GM21717 (cell line): ENCODE data around the gene ADGRF3.
A peak's percentile ranks its signal among the peaks of the same experiment; 100 is the strongest.
"Not testable (repeated sequence)": the region's sequence is repeated elsewhere in the genome, so short reads cannot be mapped to it uniquely, and the experiment has no call there.

Experiments used
- ATAC-seq: cut with Tn5 transposase; IDR thresholded peaks from one replicate; pipeline ENCODE4 v1.9.1; 2021; ENCODE audit warnings: mild to moderate bottlenecking, moderate library complexity; ENCODE audit not compliant: unreplicated experiment

Gene ADGRF3

DNA sequence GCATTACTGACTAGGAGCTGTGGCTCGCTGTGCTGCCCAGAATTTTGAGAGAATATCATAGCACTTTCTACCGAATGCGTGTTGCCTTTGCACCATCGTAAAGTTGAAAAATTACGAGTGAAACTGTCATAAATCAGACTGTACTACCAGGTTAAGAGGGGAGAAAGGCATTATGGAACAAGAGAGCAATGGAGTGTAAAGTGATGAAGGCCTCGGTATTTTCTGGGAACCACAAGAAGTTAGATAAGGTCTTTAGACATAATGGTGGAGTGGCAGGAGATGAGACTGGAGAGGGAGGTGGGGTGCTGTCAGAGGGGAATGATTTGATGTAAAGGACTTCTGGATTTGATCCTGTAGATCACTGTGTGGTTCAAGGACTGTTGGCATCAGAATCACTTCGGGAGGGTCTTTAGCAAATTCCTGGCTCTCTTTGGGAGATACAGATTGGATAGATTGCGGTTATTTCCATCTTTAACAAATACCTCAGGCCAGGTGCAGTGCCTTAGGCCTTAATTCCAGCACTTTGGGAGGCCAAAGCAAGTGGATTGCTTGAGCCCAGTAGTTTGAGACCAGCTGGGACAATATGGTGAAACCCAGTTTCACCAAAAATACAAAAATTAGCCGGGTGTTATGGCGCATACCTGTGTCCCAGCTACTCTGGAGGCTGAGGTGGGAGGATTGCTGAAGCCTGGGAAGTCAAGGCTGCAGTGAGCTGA, 4.9 kb upstream of the ADGRF3 start:
- ATAC-seq = no peak

DNA sequence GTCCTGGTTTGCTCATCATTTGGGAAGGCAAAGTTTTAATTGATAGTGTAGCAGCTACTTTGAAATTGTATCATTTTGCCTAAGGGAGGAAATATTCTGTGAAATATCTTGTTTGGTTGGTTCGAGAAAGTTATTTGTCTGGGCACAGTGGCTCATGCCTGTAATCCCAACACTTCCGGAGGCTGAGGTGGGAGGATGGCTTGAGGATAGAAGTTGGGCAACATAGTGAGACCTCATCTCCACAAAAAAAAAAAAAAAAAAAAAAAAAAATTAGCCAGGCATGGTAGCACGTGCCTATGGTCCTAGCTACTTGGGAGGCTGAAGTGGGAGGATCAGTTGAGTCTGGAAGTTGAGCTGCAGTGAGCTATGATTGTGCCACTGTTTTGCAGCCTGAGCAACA, 3.1 kb upstream of the ADGRF3 start:
- ATAC-seq = no peak

DNA sequence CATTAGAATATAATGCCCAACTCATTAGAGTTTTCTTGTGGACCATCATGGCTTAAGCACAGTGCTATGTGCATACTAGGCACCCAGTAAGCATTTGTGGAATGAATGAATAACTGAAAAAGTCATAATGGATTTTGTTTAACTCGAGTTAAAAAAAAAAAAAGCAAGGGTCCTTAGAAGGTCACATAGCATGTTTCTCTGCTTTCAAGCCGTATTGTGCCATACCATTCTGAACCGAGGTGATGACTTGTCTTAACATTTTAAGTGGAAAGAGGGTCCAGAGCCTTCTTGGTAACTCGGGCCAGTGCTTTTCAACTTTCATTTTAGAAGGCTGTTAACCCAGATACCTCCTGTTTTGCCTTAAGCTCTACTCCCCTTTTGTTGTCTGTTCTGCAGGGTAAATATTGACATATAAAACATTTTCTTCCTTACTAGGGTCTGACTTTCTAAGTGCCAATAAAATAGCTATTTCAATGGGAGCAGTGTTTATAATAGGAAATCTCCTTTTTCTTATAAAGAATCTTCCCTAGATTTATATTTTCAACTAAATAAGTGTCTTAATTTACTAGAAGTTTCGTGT, 787 bp upstream of the ADGRF3 start:
- ATAC-seq = no peak

DNA sequence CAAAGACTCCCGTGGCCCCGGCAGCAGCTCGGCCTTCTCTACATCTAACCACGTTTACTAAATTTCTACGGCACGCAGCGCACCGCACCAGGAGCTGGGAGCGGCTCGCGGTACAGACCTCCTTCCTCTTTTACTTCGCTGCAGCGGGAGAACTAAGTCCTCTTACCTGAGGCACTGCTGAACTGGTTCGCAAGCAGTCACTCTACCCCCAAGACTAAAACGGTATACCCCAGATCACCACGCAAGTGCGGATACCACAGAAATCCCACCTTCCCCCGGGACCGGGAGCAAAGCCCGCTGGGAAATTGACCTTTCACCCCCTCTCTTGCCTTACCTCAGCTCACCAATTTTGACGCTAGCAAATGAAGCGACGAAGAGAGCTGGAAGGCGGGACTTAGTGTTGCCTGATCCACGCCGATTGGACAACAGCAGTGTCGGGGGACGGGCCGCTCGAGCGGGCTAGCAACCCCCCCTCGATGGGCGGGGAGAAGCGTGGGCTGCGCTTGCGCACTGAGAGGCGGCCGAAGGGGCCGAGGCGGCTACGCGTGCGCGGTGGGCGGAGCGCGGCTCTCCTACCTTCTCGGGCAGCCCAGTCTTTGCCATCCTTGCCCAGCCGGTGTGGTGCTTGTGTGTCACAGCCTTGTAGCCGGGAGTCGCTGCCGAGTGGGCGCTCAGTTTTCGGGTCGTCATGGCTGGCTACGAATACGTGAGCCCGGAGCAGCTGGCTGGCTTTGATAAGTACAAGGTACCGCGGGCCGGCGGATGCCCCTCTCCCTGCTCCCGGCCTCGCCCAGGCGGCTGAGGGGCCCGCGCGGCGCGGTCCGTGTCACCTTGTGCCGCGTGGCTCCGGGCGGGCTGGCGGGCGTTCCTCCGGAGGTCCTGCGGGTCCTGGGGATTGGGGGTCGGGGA, 790 bp downstream of the ADGRF3 start, which contains the start of gene SELENOI:
TSS of gene SELENOI (plus strand) at position 599 of the 909 bp plus-strand sequence. CDS start at position 689, 90 bp downstream.
- peak; percentile 90 for ATAC-seq

DNA sequence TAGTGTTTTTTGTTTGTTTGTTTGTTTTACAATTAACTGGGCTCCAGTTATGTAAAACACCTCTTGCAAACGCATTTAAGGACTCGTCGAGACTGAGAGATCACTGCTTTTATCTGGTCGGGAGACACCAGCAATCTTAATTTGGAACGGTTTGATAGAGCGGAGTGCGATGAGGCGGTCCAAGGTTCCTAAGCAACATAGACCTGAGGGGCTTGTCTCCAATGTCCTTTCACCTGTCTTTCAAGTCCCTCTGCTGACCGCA, 1.4 kb downstream of the ADGRF3 start:
- no peak for ATAC-seq

DNA sequence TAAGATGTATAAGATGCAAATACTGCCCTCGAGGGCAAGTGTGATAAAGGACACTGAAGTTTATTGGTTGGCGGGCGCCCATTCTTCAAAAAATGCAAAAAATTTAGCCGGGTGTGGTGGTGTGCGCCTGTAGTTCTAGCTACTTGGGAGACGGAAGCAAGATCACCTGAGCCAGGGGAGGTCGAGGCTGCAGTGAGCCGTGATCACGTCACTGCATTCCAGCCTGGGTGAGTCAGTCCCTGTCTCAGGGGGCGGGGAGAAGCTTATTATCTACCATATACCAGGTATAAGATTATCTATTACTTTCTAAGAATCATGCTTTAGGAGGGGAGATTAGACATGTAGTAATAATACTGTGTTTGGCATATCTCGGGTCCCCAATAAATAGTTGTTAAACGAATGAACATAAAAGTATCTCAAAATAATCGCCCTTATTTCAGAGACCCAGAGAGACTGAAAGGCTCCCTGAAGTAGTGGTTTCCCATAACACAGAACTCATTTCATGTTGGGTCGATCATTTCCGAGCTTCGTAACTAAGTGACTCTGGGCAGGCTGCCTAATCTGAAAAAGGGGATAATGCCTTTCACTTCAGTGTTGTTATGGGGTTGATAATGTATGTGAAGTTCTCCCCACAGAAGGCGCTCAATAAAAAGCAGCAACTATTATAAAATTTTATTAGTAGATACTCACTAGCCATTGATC, 1.9 kb downstream of the ADGRF3 start:
- ATAC-seq = no peak

DNA sequence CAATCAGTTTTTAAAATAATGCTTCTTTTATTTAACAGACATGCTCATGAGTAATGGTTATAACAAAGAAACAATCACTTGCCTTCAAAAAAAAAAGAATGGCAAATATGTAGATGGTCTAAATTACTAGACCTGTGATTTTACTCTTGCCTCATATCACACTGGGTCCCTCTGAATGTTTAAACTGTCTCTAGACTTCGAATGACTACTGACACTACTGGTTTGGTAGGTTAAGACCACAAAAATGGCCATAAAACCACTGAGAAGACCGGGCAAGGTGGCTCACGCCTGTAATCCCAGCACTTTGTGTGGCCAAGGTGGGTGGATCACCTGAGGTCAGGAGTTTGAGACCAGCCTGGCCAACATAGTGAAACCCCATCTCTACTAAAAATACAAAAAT, 5.8 kb downstream of the ADGRF3 start:
- no peak for ATAC-seq

DNA sequence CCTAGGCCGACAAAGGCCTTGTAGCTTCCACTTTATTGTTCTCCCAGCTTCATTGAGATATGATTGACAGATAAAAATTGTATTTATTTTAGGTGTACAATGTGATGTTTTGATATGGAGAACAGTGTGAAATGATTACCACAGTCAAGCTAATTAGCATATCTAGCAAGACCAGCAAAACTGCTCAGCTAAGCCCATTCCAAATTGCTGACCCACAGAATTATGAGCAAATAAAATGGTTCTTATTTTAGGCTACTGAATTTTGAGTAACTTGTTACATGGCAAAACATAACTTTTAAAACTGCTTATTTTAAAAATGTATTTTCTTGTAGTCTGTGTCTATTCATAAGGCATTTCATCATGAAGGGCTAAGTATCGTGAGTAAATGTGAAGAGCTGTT, 9.3 kb downstream of the ADGRF3 start:
- no peak for ATAC-seq

DNA sequence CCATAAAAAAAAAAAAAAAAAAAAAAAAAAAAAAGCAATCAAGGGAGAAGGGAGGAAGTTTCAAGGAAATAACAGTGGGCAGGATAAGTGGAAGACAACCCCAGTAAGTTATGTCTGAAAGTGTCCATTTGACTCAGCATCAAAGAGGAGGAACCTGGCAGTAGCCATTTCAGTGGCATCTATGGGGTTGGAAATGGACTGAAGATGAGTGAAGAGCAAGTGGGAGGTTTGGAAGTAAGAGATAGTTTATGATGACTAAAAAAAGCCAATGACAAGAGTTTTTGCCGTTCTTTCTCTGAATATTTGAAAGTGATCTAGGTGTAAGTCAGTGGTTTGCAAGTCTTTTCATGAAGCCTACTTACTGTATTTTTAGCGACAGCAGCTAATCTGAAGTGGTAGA, 9.9 kb downstream of the ADGRF3 start:
- no peak for ATAC-seq

DNA sequence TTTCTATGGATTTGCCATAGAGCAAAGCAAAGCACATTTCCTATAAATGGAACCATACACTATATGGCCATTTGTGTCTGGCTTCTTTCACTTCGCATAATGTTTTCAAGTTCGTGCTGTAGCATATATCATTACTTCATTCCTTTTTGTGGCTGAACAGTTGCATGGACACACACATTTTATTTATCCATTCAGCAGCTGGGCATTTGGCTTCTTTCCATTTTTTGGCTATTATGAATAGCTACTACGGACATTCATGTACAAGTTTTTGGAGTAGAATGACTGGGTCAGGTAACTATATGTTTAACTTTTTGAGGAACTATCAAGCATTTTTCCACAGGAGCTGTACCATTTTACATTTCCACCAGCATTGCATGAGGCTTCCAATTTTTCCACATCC, 11.4 kb downstream of the ADGRF3 start:
- no peak for ATAC-seq

DNA sequence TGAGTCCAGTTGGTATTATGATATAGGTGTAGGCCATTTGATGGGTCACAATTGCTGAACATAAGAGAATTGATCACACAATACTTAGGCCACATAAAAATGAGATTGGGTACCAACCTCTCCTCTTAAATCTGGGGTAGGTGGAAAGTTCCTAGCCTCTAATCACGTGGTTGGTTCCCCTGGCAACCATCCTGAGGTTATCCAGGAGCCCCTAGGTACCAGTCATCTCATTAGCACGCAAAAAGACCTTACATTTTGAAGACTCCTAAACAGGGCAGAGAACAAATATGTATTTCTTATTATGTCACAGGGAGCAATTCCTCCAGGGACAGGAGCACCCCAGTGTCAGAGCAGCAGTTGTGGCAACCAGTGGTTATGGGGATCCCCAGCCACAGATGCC, 13.3 kb downstream of the ADGRF3 start:
- no peak for ATAC-seq

DNA sequence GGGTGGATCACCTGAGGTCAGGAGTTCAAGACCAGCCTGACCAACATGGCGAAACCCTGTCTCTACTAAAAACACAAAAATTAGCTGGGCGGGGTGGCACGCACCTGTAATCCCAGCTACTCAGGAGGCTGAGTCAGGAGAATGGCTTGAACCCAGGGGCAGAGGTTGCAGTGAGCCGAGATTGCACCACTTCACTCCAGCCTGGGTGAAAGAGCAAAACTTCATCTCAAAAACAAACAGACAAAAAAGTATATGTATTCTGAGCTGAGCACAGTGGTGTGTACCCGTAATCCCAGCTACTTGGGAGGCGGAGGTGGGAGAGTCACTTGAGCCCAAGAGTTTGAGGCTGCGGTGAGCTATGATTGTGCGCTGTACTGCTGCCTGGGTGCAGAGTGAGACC, 15.3 kb downstream of the ADGRF3 start:
- ATAC-seq = not testable (repeated sequence)

DNA sequence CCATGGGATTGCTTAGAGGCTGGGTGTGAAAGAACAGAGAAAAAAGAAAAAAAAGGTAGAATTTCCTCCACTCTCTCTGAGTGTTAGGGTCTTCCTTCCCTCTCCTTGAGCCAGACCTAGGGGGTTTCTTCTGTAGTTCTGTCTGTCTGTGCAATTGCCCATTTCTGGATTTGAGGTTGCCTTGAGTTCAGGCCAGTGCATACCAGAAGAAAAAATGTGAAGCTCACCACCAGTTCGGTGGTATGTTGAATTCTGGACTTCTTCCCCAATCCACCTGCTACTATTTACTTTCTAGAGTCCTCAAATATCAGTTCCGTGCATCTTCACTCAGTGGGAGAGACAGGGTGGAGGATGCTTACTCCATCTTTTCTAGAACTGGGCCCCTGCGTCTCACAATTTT, 16.0 kb downstream of the ADGRF3 start:
- no peak for ATAC-seq

DNA sequence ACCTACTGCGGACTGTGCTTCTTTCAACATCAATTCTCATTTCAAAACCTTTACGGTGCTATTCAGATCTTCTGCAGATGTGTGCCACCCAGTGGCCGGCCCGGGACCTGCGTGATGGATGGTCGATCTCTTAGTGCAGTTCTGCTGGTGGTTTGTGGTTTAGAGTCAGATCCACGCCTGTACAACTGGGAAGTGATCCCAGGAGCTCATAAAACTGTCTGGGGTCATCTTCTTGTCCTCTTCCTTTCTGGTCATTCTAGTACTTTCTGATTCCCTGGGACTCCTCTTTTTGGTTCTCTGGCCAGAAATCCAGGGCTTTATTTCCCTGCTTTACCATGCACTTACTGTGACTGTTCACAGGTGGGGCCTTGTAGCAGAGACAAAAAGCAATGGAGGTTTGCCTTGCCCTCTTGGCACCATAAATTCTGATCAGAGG, 16.5 kb downstream of the ADGRF3 start:
- peak; percentile 73 for ATAC-seq

DNA sequence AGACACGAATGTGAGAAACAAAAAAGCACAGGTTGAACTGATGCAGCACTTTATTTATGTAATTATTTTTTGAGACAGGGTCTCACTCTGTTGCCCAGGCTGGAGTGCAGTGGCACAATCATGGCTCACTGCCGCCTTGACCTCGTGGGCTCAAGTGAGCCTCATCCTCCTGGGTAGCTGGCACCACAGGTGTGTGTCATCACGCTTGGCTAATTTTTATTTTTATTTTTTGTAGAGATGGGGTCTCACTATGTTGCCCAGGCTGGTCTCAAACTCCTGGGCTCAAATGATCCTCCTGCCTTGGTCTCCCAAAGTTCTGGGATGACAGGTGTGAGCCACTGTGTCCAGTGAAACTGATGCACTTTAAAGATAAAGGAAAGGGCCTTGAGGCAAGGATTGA, 17.5 kb downstream of the ADGRF3 start:
- not testable (repeated sequence) for ATAC-seq

DNA sequence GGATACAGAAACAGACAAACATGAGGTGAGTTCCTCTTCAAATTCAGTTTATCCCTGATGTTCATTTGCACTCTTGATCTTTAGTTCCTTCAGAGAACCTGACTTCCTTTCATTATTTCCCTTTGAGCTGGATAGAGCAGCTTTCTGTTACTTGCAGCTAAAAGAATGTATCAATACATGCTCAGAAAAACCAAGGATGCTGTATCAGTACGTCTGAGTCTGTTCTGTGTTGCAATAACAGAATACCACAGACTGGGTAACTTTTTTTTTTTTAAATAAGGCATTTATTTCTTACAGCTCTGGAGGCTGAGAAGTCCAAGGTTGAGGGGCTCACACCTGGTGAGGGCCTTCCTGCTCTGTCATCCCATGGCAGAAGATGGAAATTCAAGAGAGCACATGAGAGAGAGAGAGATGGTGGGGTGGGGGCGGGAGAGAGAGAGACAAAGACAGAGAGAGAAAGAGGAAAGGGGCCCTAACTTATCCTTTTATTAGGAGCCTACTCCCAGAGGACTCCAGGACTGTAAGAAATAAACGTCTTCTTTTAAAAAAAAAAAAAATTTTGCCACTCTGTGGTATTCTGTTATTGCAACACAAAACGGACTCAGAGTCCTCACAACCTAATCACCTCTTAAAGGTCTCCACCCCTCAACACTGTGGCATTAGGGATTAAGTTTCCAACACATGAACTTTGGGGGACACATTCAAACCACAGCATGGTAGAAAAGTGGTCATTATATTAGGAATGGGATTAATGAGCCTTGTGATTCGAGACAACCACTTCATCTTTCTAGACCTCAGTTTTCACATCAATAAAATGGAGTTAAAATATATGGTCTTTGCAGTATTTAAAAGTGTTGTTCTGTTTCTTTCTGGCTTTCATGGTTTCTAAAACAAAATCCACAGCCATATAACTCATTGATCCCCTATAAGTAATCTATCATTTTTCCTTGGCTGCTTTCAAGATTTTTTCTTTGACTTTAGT, 19.0 kb downstream of the ADGRF3 start:
- no peak for ATAC-seq

DNA sequence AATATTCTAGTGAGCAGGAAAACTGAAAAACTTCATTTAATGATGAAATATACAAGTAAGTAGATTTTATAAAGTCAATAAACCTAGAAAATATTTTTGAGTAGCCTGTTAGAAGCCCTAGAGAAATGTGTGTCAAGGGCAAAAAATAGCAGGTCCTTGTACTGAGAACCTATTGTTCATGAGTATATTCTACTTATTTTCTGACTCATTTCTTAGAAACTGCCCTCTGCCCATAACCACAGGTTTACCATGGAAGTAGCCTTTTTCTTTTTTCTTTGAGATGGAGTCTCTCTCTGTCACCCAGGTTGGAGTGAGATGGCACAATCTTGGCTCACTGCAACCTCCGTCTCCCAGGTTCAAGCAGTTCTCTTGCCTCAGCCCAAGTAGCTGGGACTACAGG, 20.1 kb downstream of the ADGRF3 start:
- no peak for ATAC-seq

DNA sequence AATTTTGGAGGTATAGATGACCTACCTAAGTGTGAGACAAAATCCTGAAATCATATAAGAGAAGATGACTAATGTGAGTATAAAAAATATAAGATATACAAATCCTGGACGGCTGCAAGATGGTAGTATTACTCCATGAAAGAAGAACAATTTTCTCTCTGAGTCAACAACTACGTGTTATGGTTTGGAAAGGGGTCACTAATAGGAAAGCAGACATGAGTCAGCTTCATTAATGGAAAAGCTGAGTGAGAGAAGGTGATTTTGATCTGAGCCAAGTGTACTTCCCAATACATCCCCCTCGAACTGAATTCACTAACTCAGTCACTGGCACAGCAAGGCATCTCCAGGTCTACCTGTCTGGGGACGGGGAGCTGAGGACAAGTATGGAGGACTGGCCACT, 20.7 kb downstream of the ADGRF3 start:
- ATAC-seq = no peak

DNA sequence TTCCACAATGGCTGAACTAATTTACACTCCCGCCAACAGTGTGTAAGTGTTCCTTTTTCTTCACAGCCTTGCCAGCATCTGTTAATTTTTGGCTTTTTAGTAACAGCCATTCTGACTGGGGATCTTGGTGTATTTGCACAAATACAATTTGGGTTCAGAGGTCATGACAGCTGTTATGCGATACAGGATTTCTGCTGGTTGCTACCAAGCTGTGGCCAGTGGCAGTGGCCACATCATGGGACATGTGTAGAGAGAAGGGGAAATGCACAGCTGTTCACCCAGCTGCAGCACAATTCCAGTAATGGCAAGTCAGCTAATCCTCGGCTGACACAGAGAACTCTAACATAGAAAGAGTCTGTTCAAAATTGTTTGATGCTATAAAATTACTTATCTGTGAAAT, 21.7 kb downstream of the ADGRF3 start:
- no peak for ATAC-seq

DNA sequence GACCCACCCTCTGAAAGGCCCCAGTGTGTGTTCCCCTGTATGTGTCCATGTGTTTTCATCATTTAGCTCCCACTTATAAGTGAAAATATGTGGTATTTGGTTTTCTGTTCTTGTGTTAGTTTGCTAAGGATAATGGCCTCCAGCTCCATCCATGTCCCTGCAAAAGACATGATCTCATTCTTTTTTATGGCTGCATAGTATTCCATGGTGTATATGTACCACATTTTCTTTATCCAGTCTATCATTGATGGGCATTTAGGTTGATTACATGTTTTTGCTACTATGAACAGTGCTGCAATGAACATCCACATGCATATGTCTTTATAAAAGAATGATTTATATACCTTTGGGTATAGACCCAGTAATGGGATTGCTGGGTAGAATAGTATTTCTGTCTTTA, 22.1 kb downstream of the ADGRF3 start:
- ATAC-seq = not testable (repeated sequence)
